HG02588 (cell line): ENCODE data around the gene HAUS1.
A peak's percentile ranks its signal among the peaks of the same experiment; 100 is the strongest.
"Not testable (repeated sequence)": the region's sequence is repeated elsewhere in the genome, so short reads cannot be mapped to it uniquely, and the experiment has no call there.

Experiments used
- ATAC-seq: cut with Tn5 transposase; IDR thresholded peaks from one replicate; pipeline ENCODE4 v1.9.1; 2021; ENCODE audit warnings: mild to moderate bottlenecking, moderate library complexity; ENCODE audit not compliant: unreplicated experiment

HAUS1 gene

GRCh38 chr18:46155641-46156051 lies 51.5 kb downstream of the HAUS1 start:
- ATAC-seq: no peak

- no peak for ATAC-seq
Measured at GRCh38 chr18:46156124-46156745, 52.0 kb downstream of the HAUS1 start.

GRCh38 chr18:46156843-46157242 lies 52.7 kb downstream of the HAUS1 start:
- ATAC-seq: no peak

GRCh38 chr18:46158499-46158898 lies 54.3 kb downstream of the HAUS1 start:
- no peak for ATAC-seq

- ATAC-seq: no peak
Measured at GRCh38 chr18:46160050-46160798, 56.0 kb downstream of the HAUS1 start.

GRCh38 chr18:46160840-46161239 lies 56.7 kb downstream of the HAUS1 start:
- ATAC-seq: not testable (repeated sequence)

- ATAC-seq: no peak
Measured at GRCh38 chr18:46161703-46162396, 57.7 kb downstream of the HAUS1 start.

GRCh38 chr18:46163091-46163490 lies 58.9 kb downstream of the HAUS1 start:
- ATAC-seq: no peak

GRCh38 chr18:46163941-46164499 lies 59.8 kb downstream of the HAUS1 start:
- ATAC-seq: no peak

GRCh38 chr18:46164502-46164901 lies 60.3 kb downstream of the HAUS1 start:
- not testable (repeated sequence) for ATAC-seq

GRCh38 chr18:46164920-46165319 lies 60.7 kb downstream of the HAUS1 start:
- no peak for ATAC-seq

GRCh38 chr18:46166261-46166970 lies 62.2 kb downstream of the HAUS1 start:
- no peak for ATAC-seq

GRCh38 chr18:46167971-46168370 lies 63.8 kb downstream of the HAUS1 start:
- peak; percentile 89 for ATAC-seq

- ATAC-seq: no peak
Measured at GRCh38 chr18:46169464-46169941, 65.3 kb downstream of the HAUS1 start.

GRCh38 chr18:46171331-46171730 lies 67.1 kb downstream of the HAUS1 start:
- ATAC-seq: no peak

- peak; percentile 85 for ATAC-seq
Measured at GRCh38 chr18:46173393-46174341, 69.5 kb downstream of the HAUS1 start.

- peak; percentile 21 for ATAC-seq
Measured at GRCh38 chr18:46174342-46175041, 70.3 kb downstream of the HAUS1 start.

- no peak for ATAC-seq
Measured at GRCh38 chr18:46176001-46176400, 71.8 kb downstream of the HAUS1 start.
